NCI-H2081 treated with DMSO at 0.1 percent for 48 hours (cell line): ENCODE measurements around the gene BNC2.

Source experiments
- DNase-seq: peaks from one replicate; lab custom pipeline; 2025; lab: John Stamatoyannopoulos, UW

Gene BNC2

DNA sequence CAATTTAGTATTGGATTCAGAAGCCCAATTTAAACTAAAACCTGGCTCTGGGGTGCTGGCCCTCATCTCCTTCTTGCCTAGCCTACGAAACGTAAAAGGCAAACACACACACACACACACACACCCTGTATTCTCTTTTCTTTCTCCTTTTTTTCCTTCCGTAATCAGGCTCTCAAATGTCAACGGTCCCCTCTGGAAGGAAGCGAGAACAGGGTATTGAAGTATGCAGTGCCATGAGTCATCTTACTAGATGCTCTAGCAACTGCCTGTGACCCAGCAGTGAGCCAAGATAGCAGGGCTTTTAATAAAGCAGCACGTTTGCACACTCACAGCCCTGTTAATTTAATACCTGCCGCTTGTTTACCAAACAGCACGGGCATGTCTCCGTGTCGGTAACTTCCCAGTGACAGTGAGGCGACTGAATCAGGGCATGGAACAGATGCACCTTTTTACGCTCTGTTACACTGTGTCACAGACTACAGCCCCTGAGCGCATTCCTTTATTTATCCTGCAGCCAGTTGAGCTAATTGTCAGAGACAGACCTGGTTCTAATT is 243.8 kb downstream of the BNC2 start:
- no peak for DNase-seq

DNA sequence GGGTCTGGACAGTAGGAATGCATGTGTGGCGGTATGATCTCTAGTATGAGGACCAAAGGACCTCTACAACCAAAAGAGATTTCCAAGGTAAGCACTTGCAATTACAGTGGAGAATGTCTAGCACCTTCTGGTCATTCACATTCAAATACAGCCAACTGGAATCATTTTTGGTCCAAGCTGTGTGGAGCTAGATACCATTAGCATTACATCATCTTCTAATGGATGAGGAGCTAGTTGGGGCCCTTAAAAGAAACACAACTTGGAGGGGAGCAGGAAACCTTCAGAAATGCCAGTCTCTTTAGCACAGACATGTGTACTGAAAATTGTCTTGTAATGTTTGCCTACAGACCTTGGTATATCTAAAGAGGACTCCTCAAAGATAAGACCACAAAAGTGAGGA is 244.7 kb downstream of the BNC2 start:
- no peak for DNase-seq

DNA sequence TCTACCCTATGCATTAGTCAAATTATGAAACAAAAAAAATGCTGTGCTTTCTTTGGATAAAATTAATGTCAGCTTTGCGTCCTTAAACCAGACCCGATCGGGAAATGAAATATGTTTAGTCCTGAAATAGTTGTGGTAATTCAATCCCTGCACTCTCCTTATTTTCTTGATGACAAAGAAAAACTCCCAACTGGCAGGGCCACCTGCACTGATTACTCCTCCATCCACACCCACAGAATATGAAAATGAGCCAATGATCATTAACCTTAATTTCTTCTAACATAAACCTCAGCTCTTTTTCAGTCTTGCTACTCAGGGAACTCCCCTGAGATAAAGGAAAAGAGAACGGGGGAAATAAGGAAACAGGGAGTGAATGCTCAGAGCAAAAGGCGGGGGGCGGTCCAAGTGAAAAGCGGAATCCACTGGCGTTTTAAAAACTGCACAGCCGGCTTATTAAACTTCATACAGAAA is 245.3 kb downstream of the BNC2 start:
- DNase-seq: no peak

DNA sequence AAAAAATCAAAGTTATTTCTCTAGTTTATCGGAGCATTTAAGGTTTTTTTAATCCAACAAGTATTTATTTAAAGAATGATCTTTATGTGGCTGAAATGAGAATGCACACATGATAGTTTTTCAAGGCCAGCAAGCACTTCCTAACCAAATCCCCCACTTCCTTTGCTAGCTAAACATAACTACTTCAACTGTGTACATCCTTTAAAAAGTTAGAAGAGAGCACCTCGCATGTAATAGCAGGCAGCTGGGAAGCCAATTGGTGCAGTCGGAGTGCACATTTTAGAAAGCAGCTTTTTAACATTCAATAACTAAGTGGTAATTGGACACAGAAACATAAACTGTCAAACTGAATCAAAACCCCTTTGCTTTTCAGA is 245.7 kb downstream of the BNC2 start:
- DNase-seq: no peak

DNA sequence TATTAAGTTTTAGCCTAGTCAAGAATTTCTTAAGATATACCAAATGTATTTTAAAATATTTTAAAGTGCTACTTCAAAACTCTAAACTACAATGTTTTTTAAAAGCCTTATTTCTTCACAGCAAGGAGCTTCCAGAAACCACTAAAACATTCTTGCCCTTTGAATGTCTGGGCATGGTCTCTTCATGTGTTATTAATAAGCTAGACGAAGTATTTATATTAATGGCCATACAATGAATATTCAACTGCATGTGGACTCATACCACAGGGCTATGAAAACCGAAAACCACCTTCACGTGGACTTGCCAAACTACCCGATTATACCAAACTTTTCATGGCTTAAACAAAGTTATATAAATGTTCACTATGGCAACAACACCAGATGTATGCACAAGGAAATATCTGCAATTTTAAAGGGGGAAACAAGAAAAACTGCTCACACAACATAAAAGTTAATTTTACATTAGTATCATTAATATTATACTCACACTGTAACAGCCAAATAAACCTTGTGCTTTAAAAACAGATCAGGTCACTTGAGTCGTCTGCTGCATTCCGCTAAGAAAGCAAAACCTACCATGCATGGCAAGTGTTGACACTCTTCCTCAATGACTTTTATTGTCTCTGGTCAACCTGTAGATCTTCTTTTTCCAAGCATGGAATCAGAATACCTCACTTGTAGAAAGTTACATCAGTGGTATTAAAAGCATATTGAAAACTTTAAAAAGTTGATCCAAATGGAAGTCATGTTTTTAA is 246.3 kb downstream of the BNC2 start:
- no peak for DNase-seq

DNA sequence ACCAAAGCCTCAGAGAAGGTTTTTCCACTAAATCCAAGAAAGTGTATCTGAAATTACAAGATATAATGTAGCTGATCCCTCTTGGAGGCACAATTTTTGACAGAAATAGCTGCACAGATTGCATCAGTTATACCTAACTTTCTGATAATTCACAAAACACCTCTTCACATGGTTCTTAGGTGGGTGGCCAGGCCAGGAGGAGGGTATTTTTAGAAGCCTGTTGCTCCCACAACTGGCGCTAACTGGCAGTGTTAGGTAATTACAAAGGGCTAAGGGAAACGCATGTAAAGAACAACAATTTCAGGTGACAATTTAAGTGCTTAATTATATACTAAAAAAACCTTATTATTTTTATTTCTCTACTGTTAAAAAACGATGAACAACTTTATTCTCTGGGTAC is 247.9 kb downstream of the BNC2 start:
- no peak for DNase-seq

DNA sequence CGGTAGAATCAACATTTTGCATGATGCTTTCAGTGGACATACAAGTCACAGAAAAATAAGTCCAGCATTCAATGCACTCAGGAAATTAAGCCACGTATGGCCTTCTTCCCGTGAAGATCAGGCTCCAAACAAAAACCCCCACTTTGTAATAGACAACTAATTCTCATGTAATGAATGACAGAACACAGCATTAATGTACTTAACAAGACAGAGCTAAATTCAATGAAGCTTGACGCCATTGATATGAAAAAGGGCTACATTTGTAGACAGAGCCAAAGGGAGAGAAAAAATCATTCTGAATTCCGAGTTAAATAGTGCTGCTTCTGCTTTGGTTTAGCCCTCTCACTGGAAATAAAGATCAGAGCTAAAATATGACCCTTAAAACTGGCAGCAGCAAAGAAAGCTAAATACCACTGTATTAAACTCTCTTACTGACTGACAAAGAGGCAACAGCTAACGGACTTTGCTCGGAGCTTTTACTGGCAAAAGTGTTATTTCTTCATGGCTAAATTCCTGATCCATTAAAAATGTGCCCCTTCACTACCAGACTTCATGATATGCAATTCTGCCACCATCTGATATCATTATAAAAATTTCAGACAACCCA is 250.5 kb downstream of the BNC2 start:
- DNase-seq: no peak

DNA sequence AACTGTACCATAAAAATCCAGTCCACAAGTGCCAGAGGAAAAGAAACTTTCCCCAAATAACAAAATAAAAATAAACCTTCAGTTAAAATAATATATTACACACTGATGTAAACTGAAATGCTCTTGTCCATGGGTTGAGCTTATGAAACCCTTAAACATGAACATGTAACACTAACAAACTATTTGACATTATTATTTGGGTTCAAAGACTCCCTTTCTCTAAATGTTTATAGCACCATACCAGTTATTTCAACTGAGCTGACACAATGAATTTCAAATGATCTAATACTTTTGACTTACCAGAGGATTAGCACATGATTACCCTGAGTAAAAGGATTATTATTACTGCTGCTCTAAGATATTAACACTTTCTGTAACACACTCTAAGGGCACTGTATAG is 251.1 kb downstream of the BNC2 start:
- no peak for DNase-seq

DNA sequence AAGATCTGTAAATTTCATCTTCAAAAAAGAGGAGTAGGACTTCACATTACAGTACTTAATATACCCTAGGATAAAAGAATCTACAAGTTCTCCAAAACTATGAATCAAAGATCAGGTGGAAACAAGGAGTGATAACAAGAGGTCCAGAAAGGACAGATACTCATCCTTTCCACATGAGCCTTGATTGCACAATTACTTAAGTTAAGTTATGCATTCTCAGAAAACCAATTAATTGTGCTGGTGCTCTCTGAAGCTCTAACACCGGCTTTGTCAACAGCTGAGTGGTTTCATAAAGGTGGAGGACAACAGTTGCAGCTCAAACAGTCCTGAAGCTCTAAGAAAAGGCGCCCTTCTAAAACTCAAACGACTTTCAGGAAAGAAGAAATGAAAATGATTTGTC is 251.9 kb downstream of the BNC2 start:
- no peak for DNase-seq

DNA sequence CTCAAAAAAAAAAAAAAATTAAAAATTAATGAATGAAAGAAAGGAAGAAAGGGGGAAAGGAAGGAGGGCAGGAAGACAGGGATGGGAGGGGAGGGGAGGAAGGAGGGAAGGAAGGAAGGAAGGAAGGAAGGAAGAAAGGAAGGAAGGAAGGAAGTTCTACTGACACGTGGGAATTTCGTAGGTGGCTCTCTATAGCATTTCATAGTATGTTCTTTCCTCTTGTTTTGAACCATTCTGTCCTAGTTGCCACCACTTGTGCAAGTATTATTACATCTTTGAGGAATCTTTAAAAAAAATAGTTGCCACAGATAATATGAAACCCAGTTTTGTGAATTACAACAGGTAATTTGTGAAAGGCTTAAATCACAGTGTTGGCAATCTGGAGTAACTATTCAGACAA is 253.8 kb downstream of the BNC2 start:
- no peak for DNase-seq

DNA sequence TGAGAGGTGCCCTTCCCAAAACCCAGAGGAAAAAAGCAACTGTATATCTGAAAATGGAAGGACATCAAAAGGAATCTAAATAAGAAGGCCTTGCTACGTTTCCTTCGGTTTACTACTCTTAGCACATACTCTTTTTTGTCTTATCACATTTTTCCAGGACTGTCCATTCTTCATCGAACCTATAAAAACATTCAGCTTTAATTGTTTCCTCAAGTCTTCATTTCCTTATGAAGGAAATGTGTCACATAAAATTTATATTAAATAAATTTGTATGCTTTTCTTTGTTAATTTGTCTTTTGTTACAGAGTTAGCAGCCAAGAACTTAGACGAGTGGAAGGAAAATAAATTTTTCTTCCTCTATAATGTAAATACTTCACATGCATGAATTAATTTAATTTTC is 255.0 kb downstream of the BNC2 start:
- no peak for DNase-seq

DNA sequence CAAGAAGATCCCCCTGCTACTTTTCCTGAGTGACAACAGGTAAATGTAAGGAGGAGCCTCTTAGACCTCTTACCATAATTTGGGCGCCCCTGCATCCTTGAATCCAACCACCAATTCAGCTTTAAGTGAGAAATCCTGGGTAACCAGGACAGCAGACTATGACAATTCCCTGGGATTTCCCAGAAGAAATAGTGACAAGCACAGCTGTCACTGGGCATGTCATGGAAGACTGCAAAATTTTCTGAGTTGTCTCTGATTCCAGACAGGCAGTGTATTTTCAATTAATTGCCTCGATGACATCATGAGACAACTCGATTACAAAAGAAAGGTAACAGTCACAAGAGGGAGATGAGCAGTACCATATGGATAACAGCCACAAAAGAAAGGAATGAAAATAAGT is 256.9 kb downstream of the BNC2 start:
- no peak for DNase-seq

DNA sequence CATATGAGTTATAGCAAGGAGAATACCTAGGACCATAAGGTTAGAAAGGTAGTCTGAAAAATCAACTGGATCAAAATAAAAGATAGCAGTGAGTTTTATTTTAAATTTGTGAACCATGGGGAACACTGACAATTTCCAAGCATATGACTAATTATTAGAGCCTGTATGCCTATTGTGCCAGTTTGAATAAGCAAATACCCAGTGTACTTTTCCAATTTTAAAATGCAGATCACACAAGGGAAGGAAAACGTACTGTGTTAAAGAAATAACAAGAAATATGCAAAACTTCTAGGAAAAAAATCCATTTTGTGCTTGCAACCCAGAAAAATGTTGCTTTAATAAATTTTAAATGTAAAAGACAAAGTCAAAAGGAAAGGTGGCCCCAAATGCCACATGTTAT is 257.4 kb downstream of the BNC2 start:
- DNase-seq: no peak

DNA sequence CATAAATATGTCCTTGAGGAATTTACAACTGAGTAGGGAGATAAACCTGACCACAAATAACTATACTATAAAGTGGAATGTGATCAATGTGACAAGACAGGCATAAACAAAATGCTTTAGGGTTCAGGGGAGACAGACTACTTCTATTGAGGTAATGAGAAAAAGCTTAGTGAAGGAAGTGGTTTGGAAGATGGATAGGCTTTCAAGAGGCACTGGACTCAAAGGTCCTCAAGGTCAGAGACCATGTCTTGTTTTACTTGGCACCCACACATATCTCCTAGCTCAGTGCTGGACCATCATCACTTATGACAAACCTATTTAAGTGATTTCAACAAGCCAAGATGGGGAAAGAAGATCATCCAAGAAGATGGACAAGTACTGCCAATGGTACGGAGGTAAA is 257.8 kb downstream of the BNC2 start:
- no peak for DNase-seq

DNA sequence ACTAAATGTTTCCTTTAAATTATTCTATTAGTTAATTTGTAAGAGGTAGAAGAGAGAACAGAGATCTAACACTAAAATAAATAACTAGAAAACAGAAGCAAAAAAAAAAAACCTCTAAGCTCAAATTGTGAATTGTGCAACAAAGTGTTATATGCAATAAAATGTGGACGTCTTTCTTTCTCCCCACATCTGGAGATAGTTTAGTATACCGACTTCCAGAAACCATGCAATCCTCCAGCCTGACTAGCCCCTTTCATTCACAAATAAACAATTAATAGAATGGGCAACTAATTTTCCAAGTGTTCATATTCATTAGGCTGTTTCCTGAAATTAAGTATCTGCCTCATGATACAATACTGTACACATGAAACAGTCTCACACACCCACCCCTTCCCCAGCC is 258.5 kb downstream of the BNC2 start:
- DNase-seq: no peak

DNA sequence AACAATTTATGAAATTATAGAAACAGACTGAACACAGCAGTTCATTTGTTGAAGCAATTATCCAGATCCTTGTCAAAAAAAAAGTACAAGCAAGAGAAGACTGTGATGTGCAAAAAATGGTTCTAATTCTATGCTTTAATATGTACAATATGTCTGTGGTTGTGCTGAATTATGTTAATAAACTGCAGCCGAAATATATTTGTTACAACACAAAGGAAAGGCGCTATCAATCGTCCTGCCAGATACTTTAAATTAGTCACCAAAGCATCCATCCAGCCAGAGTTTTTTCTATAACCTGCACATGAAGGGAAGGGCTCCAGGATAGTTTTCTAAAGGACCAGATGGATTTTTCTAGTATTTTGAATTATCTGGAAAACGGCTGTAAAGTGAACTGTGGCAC is 259.5 kb downstream of the BNC2 start:
- no peak for DNase-seq

DNA sequence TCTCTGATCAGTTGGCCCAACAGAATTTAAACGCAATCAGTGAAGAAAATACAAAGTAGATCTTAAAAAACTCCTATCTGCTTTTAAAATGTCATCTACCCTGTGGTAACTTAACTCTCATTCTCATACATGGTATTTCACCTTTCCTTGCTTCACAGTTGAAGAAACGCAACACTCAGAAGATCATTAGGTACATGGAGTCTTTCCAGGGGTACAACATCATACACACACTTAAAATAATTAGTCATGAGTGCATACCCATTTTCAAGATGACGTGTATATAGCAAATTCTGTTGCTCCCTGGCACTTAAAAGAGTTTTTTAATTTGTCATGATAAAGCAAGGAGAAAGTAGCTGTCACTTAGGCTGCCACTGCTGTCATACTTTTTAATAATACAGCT is 259.9 kb downstream of the BNC2 start:
- DNase-seq: no peak

DNA sequence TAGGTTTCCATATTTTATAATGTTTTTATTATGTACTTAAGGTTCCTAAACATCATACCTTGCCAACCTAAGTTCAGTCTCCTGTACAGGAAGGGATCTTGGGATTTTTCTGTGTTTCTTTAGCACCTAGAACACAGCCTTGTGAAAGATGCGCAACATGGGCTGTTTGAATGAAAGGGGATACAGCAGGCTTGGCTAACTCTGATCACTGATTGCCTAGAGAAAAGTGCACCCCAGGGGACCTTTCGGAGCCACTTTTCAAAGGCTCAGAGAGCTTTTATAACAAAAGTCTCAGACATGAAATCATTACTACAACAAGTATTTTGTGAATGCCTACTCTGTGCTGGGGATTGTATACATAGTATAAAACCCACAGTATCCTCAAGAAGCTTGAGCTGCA is 261.6 kb downstream of the BNC2 start:
- no peak for DNase-seq

DNA sequence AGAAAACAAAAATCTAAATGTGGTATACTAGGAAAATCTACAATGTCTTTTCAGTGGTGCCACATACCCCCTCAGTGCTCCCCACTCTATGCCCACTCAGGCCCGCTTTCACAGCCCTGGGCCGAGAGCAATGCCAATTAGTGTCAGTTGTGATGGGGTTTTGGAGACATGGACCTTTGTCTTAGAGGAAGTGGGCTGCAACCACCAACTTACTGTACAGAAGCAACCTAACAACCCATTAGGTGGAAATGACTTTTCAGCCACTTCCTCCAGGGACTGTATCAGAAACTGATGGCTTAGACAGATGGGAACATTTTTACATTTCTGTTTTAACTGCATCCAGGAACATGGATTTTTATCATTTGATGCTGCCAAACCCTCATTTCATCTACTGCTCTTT is 268.0 kb downstream of the BNC2 start:
- DNase-seq: no peak

DNA sequence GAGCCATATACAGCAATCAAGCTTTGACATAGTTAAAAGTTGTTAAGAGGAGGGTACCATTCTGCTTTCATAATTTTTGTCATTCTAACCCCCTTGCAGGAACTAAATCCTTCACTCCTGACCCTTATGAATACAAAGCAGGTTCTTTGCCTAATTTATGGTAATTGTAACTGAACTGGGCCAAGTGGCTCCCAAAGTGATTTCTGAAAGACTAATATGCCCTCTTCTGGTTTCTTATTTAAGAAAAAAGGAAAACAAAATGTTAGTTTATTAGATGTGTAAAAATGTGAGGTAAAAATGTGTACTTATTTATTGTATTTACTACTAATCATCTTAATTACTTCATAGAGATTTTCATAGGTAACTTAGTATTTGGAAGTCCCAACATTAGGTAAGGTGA is 268.5 kb downstream of the BNC2 start:
- no peak for DNase-seq

DNA sequence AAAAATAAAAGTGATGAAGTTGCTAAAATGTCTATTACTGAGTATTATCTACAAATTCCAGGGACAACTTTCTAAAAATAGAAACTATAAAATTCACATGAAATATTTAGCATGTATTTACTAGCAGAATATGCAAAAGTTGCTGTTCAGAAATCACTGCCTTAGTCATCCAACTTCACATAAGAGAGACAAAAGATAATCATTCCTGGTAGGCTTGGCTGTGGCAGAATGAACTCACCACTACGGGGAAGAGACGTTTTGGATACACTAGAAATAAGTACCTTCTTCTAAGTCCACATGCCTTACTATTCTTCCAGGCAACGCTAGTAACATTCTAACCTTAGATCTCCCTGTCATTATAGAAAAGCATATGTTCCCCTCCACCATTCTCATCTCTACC is 272.2 kb downstream of the BNC2 start:
- DNase-seq: no peak

DNA sequence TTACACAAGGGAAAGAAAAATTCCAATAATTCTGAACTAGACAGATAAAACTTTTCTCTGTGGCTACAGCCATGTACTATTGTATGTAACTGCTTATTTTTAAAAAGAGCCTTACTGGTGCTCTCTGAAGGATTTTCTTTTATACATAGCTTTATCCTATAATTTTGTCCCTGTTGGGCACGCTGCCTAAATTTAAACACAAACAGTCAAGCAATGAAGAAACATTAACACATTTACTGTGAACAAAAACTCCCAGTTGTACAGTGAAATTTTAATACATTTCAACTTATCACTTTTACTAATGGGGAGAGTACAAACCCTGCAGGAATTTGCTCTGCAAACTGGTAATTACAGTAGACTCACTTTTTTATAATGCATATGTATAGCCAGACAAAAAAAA is 273.3 kb downstream of the BNC2 start:
- DNase-seq: no peak

DNA sequence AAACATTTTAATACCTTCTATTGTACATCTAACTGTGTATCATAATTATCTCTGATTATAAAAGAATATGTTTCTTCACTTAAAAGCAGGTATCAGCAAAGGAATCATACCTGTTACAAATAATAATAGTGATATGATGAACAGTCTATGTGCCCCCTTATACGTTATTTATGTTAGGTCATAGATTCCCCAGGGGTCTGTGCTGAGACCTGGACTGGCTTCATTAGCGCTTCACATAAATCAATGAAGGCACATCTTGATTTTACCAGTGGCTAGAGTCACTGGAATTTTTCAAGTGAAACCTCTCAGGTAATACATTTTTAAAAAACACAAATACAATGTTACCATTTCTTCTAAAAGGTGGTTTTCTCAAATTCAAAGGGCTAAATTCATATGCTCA is 275.2 kb downstream of the BNC2 start:
- DNase-seq: no peak

DNA sequence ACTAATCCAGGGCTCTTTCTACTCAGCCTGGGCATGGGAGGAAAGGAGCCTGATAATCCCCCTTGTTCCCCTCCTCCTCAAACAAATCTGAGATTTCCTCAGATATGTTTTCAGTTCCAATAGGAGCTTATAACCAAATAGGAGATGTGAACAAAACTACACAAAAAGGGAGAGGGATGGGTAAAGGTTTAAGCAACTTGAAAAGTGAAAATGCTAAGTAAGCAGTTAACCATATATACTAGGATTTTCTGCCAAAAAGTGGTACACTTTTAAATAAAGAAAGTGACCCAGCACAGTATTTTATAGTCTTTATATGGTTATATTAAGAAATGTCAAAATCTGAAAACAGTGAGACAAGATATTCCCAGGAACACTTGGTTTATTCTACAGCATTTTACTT is 275.7 kb downstream of the BNC2 start:
- no peak for DNase-seq
